Measurements from ENCODE around the gene LIX1L.

The LIX1L gene

GRCh38 chr1:145908653-145909052, 49.2 kb downstream of the LIX1L start:
- H3K27ac ChIP-seq: no peak overlapping the region

GRCh38 chr1:145906954-145907753, 50.7 kb downstream of the LIX1L start:
- H3K36me3 ChIP-seq (replicated peaks): peaks cover 10% of the 10 kb centered on the region
- no peak overlapping the region for H3K27ac ChIP-seq
- peak; percentile 1 for TF ChIP-seq CTCF (IDR thresholded peaks at IDR 0.05; ENCODE audit: low read depth, low read length, missing control alignments)
- no peak overlapping the region for H3K4me3 ChIP-seq (ENCODE audit: low read depth, low read length)
- no peaks in the 10 kb centered on the region for H3K27me3 ChIP-seq (replicated peaks)
- in situ Hi-C loops (cut with HindIII; ENCODE audit: low pct_ligation_motif_present, low sequenced_read_pairs): no loop called here
- no peak for DNase-seq

More at GRCh38 chr1:145908653-145909052, 49.2 kb downstream of the LIX1L start:
- in situ Hi-C loops (cut with HindIII; ENCODE audit: low pct_ligation_motif_present, low sequenced_read_pairs): no loop called here
- TF ChIP-seq CTCF (IDR thresholded peaks at IDR 0.05; ENCODE audit: low read depth, low read length, missing control alignments): no peak
- Histone ChIP-seq H3K4me3 (ENCODE audit: low read depth, low read length) (peak overlapping the region; percentile 32), H3K36me3 (replicated peaks) (peaks cover 11% of the 10 kb centered on the region), H3K27me3 (replicated peaks) (no peaks in the 10 kb centered on the region)
- peak; percentile 38 for DNase-seq

GRCh38 chr1:145901312-145902021, 56.4 kb downstream of the LIX1L start:
- peak; percentile 31 for TF ChIP-seq CTCF (IDR thresholded peaks at IDR 0.05; ENCODE audit: low read depth, low read length, missing control alignments)
- Histone ChIP-seq H3K36me3 (replicated peaks) (peaks cover 6% of the 10 kb centered on the region), H3K4me3 (ENCODE audit: low read depth, low read length) (no peak overlapping the region), H3K27me3 (replicated peaks) (no peaks in the 10 kb centered on the region), H3K27ac (no peak overlapping the region)
- no peak for DNase-seq
- in situ Hi-C loops (cut with HindIII; ENCODE audit: low pct_ligation_motif_present, low sequenced_read_pairs): no loop called here

- no peak for TF ChIP-seq CTCF (IDR thresholded peaks at IDR 0.05; ENCODE audit: low read depth, low read length, missing control alignments)
- peaks cover 6% of the 10 kb centered on the region for H3K36me3 ChIP-seq (replicated peaks)
- H3K4me3 ChIP-seq (ENCODE audit: low read depth, low read length): no peak overlapping the region
- in situ Hi-C loops (cut with HindIII; ENCODE audit: low pct_ligation_motif_present, low sequenced_read_pairs): no loop called here
- DNase-seq: no peak
- no peak overlapping the region for H3K27ac ChIP-seq
- H3K27me3 ChIP-seq (replicated peaks): no peaks in the 10 kb centered on the region
Measured at GRCh38 chr1:145898756-145899155, 59.1 kb downstream of the LIX1L start.

GRCh38 chr1:145897969-145898368, 59.8 kb downstream of the LIX1L start:
- H3K27ac ChIP-seq: no peak overlapping the region
- no peak for DNase-seq
- no peak overlapping the region for H3K4me3 ChIP-seq (ENCODE audit: low read depth, low read length)
- H3K36me3 ChIP-seq (replicated peaks): peaks cover 6% of the 10 kb centered on the region
- H3K27me3 ChIP-seq (replicated peaks): no peaks in the 10 kb centered on the region
- in situ Hi-C loops (cut with HindIII; ENCODE audit: low pct_ligation_motif_present, low sequenced_read_pairs): no loop called here
- TF ChIP-seq CTCF (IDR thresholded peaks at IDR 0.05; ENCODE audit: low read depth, low read length, missing control alignments): no peak

Measured in brain microvascular endothelial cell (primary cell).